SK-N-SH treated with all-trans-retinoic acid at 6 μM for 48 hours (cell line): ENCODE data around the gene INPP4B.

Experiments used
- ARNTL ChIP-seq: fragments of 450-650 bp; formaldehyde crosslinking; IDR thresholded peaks from 2 replicates; pipeline ENCODE4 v1.5.0; 2020; ENCODE audit warnings: low read depth, mild to moderate bottlenecking, moderate library complexity, borderline replicate concordance
- BACH2 ChIP-seq: fragments of 250-450 bp; sonication (Bioruptor Pico); IDR thresholded peaks from 2 replicates; pipeline ENCODE4 v1.9.0; 2021; ENCODE audit warnings: mild to moderate bottlenecking, borderline replicate concordance
- CSDC2 ChIP-seq: fragments of 250-450 bp; sonication (Bioruptor Pico); IDR thresholded peaks from 2 replicates; pipeline ENCODE4 v1.5.0; 2020; ENCODE audit warnings: mild to moderate bottlenecking, moderate library complexity
- ESRRG ChIP-seq: fragments of 250-450 bp; sonication (Bioruptor Pico); IDR thresholded peaks from 2 replicates; pipeline ENCODE4 v1.6.1; 2021; ENCODE audit warnings: mild to moderate bottlenecking
- SNAI2 ChIP-seq: fragments of 250-450 bp; sonication (Bioruptor Pico); IDR thresholded peaks from 2 replicates; pipeline ENCODE4 v1.5.0; 2020; ENCODE audit warnings: mild to moderate bottlenecking, moderate library complexity
- TCF4 ChIP-seq: fragments of 250-450 bp; sonication (Bioruptor Pico); IDR thresholded peaks from 2 replicates; pipeline ENCODE4 v1.8.0; 2021; ENCODE audit warnings: mild to moderate bottlenecking, moderate library complexity, borderline replicate concordance
- TOX ChIP-seq: fragments of 250-450 bp; sonication (Bioruptor Pico); IDR thresholded peaks from 2 replicates; pipeline ENCODE4 v1.8.0; 2021; ENCODE audit warnings: mild to moderate bottlenecking, moderate library complexity, borderline replicate concordance
- ZFP30 ChIP-seq: fragments of 450-650 bp; formaldehyde crosslinking; IDR thresholded peaks from 2 replicates; pipeline ENCODE4 v1.5.0; 2022; ENCODE audit warnings: mild to moderate bottlenecking, moderate library complexity
- ZNF565 ChIP-seq: fragments of 450-650 bp; formaldehyde crosslinking; conservative IDR thresholded peaks from 2 replicates; pipeline ENCODE4 v1.5.0; 2020; ENCODE audit warnings: low read depth, mild to moderate bottlenecking, moderate library complexity
- ZNF8 ChIP-seq: fragments of 450-650 bp; formaldehyde crosslinking; IDR thresholded peaks from 2 replicates; pipeline ENCODE4 v1.5.0; 2020; ENCODE audit warnings: mild to moderate bottlenecking, moderate library complexity
- TF ChIP-seq, protein P1 (sequence below): fragments of 250-450 bp; sonication (Bioruptor Pico); IDR thresholded peaks from 2 replicates; pipeline ENCODE4 v1.8.0; 2021; ENCODE audit warnings: low read depth, mild to moderate bottlenecking, moderate library complexity, borderline replicate concordance
- TF ChIP-seq, protein P2 (sequence below): fragments of 250-450 bp; sonication (Bioruptor Pico); IDR thresholded peaks from 2 replicates; pipeline ENCODE4 v1.8.0; 2020; ENCODE audit warnings: mild to moderate bottlenecking, moderate library complexity, borderline replicate concordance
- TF ChIP-seq, protein P3 (sequence below): fragments of 250-450 bp; sonication (Bioruptor Pico); IDR thresholded peaks from 2 replicates; pipeline ENCODE4 v1.5.1; 2021; ENCODE audit warnings: mild to moderate bottlenecking, moderate library complexity
- TF ChIP-seq, protein P4 (sequence below): fragments of 250-450 bp; sonication (Bioruptor Pico); IDR thresholded peaks from 2 replicates; pipeline ENCODE4 v1.5.1; 2020; ENCODE audit warnings: low read depth, mild to moderate bottlenecking, moderate library complexity

DNA sequence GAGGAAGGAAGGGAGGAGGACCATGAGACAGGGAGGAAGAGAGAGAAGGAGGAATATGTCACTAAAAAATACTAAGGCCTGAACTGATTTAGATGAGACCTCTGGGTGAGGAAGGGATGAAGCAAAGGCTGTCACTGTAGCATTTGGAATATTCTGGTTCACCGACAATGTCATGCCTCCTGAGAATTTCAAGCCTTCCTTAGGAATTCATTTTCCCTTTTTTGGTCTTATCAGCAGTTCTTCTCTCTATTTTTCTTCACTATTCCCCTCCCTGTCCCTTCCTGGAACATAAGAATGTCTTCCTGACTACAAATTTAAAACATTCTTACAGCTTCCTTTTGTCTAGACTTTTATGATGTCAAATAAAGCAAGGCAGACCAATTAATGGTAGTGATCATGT is 527.8 kb downstream of the INPP4B start:
- TF ChIP-seq ZNF565 = no peak
- TF ChIP-seq CSDC2 (CRISPR knock-in tag) = no peak
- TF ChIP-seq, protein P1, sequence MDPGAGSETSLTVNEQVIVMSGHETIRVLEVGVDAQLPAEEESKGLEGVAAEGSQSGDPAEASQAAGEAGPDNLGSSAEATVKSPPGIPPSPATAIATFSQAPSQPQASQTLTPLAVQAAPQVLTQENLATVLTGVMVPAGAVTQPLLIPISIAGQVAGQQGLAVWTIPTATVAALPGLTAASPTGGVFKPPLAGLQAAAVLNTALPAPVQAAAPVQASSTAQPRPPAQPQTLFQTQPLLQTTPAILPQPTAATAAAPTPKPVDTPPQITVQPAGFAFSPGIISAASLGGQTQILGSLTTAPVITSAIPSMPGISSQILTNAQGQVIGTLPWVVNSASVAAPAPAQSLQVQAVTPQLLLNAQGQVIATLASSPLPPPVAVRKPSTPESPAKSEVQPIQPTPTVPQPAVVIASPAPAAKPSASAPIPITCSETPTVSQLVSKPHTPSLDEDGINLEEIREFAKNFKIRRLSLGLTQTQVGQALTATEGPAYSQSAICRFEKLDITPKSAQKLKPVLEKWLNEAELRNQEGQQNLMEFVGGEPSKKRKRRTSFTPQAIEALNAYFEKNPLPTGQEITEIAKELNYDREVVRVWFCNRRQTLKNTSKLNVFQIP (CRISPR knock-in tag) = no peak
- no peak for TF ChIP-seq TCF4 (CRISPR knock-in tag)
- TF ChIP-seq ZNF8 = no peak
- no peak for TF ChIP-seq BACH2 (CRISPR knock-in tag)
- no peak for TF ChIP-seq ESRRG
- TF ChIP-seq ARNTL (CRISPR knock-in tag) = no peak
- TF ChIP-seq, protein P2, sequence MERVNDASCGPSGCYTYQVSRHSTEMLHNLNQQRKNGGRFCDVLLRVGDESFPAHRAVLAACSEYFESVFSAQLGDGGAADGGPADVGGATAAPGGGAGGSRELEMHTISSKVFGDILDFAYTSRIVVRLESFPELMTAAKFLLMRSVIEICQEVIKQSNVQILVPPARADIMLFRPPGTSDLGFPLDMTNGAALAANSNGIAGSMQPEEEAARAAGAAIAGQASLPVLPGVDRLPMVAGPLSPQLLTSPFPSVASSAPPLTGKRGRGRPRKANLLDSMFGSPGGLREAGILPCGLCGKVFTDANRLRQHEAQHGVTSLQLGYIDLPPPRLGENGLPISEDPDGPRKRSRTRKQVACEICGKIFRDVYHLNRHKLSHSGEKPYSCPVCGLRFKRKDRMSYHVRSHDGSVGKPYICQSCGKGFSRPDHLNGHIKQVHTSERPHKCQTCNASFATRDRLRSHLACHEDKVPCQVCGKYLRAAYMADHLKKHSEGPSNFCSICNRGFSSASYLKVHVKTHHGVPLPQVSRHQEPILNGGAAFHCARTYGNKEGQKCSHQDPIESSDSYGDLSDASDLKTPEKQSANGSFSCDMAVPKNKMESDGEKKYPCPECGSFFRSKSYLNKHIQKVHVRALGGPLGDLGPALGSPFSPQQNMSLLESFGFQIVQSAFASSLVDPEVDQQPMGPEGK (CRISPR knock-in tag) = no peak
- TF ChIP-seq, protein P3, sequence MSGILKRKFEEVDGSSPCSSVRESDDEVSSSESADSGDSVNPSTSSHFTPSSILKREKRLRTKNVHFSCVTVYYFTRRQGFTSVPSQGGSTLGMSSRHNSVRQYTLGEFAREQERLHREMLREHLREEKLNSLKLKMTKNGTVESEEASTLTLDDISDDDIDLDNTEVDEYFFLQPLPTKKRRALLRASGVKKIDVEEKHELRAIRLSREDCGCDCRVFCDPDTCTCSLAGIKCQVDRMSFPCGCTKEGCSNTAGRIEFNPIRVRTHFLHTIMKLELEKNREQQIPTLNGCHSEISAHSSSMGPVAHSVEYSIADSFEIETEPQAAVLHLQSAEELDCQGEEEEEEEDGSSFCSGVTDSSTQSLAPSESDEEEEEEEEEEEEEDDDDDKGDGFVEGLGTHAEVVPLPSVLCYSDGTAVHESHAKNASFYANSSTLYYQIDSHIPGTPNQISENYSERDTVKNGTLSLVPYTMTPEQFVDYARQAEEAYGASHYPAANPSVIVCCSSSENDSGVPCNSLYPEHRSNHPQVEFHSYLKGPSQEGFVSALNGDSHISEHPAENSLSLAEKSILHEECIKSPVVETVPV = no peak
- TF ChIP-seq ZFP30 (CRISPR knock-in tag) = no peak
- TF ChIP-seq, protein P4, sequence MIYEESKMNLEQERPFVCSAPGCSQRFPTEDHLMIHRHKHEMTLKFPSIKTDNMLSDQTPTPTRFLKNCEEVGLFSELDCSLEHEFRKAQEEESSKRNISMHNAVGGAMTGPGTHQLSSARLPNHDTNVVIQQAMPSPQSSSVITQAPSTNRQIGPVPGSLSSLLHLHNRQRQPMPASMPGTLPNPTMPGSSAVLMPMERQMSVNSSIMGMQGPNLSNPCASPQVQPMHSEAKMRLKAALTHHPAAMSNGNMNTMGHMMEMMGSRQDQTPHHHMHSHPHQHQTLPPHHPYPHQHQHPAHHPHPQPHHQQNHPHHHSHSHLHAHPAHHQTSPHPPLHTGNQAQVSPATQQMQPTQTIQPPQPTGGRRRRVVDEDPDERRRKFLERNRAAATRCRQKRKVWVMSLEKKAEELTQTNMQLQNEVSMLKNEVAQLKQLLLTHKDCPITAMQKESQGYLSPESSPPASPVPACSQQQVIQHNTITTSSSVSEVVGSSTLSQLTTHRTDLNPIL = no peak
- no peak for TF ChIP-seq SNAI2 (CRISPR knock-in tag)
- TF ChIP-seq TOX (CRISPR knock-in tag) = no peak
